Kidney (tissue), 14 donors: ENCODE data around the gene CACNA1E. TPM values are rescaled to one million over a fixed set of nuclear protein-coding genes. Genes with fewer than 3 reads are reported as not detected.

Experiments used
- DNase-seq, 5 donors: peaks; one replicate each; pipeline ENCODE4 v3.0.0-alpha.2; 2013 to 2020
- FAIRE-seq: peaks from 2 replicates; lab custom pipeline; 2012; peaks lifted over from hg19 to GRCh38; lab: Jason Lieb, UNC
- H3K27ac ChIP-seq, 2 donors: one replicate each; pipeline ENCODE4 v1.7.0; 2013; ENCODE audit warnings: low read depth in 2 of 2, low read length in 2 of 2, inconsistent platforms in 1 of 2
- H3K27me3 ChIP-seq: one replicate; pipeline ENCODE4 v1.7.1; 2013; ENCODE audit warnings: low read length, inconsistent platforms; ENCODE audit not compliant: control insufficient read depth, insufficient read depth
- H3K36me3 ChIP-seq, 3 donors: one replicate each; pipeline versions ENCODE4 v1.7.0 to v1.7.1; 2013; ENCODE audit warnings: low read length in 3 of 3, control low read depth in 1 of 3, inconsistent platforms in 1 of 3; ENCODE audit not compliant: insufficient read depth in 3 of 3, control insufficient read depth in 2 of 3
- H3K4me1 ChIP-seq, 3 donors: one replicate each; pipeline versions ENCODE4 v1.7.0 to v1.7.1; 2013; ENCODE audit warnings: low read length in 3 of 3, inconsistent platforms in 1 of 3, low read depth in 1 of 3; ENCODE audit not compliant: control insufficient read depth in 2 of 3, insufficient read depth in 2 of 3
- H3K4me3 ChIP-seq, 3 donors: one replicate each; pipeline versions ENCODE4 v1.7.0 to v1.8.1; 2013; ENCODE audit warnings: low read length in 3 of 3, control low read depth in 1 of 3, inconsistent platforms in 1 of 3
- H3K9ac ChIP-seq, 3 donors: one replicate each; pipeline versions ENCODE4 v1.7.0 to v1.7.1; 2013; ENCODE audit warnings: low read length in 3 of 3, control low read depth in 1 of 3, inconsistent platforms in 1 of 3
- H3K9me3 ChIP-seq, 3 donors: one replicate each; pipeline versions ENCODE4 v1.7.0 to v1.7.1; 2013; ENCODE audit warnings: low read length in 3 of 3, control low read depth in 1 of 3, inconsistent platforms in 1 of 3; ENCODE audit not compliant: control insufficient read depth in 2 of 3, insufficient read depth in 1 of 3
- CTCF ChIP-seq: IDR thresholded peaks from 3 replicates; pipeline ENCODE4 v1.5.1; 2012; ENCODE audit warnings: mild to moderate bottlenecking, moderate library complexity, borderline replicate concordance; ENCODE audit not compliant: insufficient read depth; ENCODE audit errors: extremely low read depth
- intact Hi-C: fragments of 100-400 bp; cut with DNase I; formaldehyde crosslinking; loops from one replicate; pipeline ENCODE4 v1.11.1; 2022
- polyA plus RNA-seq: library from polyadenylated mRNA; stranded (reverse); fragments of 350-450 nt; fragmentation: Illumina TruSeq; extraction: RNeasy Lipid Tissue Mini Kit (QIAGEN cat#74804); gene quantifications from one replicate; pipeline ENCODE4 v1.2.3, GENCODE V29; 2014; ENCODE audit warnings: low read depth, low replicate concordance; ENCODE audit not compliant: insufficient read depth
- total RNA-seq: library from RNA; stranded (reverse); fragmentation: NEBNext Ultra II Directional; extraction: Animal tissue kit (Norgen Biotek cat#: 25700); gene quantifications from one replicate; pipeline ENCODE4 v1.2.1, GENCODE V29; 2021
- donor health status: control.
- donor health status: control.
- donor health status: control.
- donor health status: control.
- donor health status: control.
- donor health status: DM: yes; HTN: yes; CAD: no.
- donor health status: Normal renal cell carcinoma (clear cell type).

CACNA1E gene
- total and polyA plus RNA-seq, 2 donors from 2014 or later = 0.19 TPM

- no peak for DNase-seq
- TF ChIP-seq CTCF = no peak
- no peaks in the 10 kb centered on the region for H3K9me3 ChIP-seq
- H3K27ac ChIP-seq = no peak overlapping the region
- no peak overlapping the region for H3K9ac ChIP-seq
- H3K27me3 ChIP-seq = no peaks in the 10 kb centered on the region
- no peaks in the 10 kb centered on the region for H3K36me3 ChIP-seq
- no peak for FAIRE-seq
- intact Hi-C loops = no loop called here
- no peaks in the 10 kb centered on the region for H3K4me1 ChIP-seq
- H3K4me3 ChIP-seq = no peak overlapping the region
These were observed 197.0 kb downstream of the CACNA1E start for GRCh38 chr1:181680332-181680731.

GRCh38 chr1:181680871-181681270 is 197.6 kb downstream of the CACNA1E start:
- intact Hi-C loops = no loop called here
- FAIRE-seq (no peak), DNase-seq (no peak)
- no peaks in the 10 kb centered on the region for H3K36me3 ChIP-seq
- no peak for TF ChIP-seq CTCF
- no peak overlapping the region for H3K4me3 ChIP-seq
- no peaks in the 10 kb centered on the region for H3K4me1 ChIP-seq
- H3K9me3 ChIP-seq = no peaks in the 10 kb centered on the region
- no peak overlapping the region for H3K9ac ChIP-seq
- H3K27me3 ChIP-seq = no peaks in the 10 kb centered on the region
- no peak overlapping the region for H3K27ac ChIP-seq

- no peaks in the 10 kb centered on the region for H3K4me1 ChIP-seq
- no peak overlapping the region for H3K4me3 ChIP-seq
- DNase-seq = no peak
- no peaks in the 10 kb centered on the region for H3K9me3 ChIP-seq
- no peak for FAIRE-seq
- no peaks in the 10 kb centered on the region for H3K27me3 ChIP-seq
- no peaks in the 10 kb centered on the region for H3K36me3 ChIP-seq
- TF ChIP-seq CTCF = no peak
- H3K9ac ChIP-seq = no peak overlapping the region
- H3K27ac ChIP-seq = no peak overlapping the region
- intact Hi-C loops = no loop called here
These were observed 201.9 kb downstream of the CACNA1E start for GRCh38 chr1:181685211-181685610.

GRCh38 chr1:181701891-181702290 is 218.6 kb downstream of the CACNA1E start:
- no peaks in the 10 kb centered on the region for H3K9me3 ChIP-seq
- H3K4me1 ChIP-seq = no peaks in the 10 kb centered on the region
- H3K9ac ChIP-seq = no peak overlapping the region
- no peak for TF ChIP-seq CTCF
- H3K27ac ChIP-seq = no peak overlapping the region
- FAIRE-seq (no peak), DNase-seq (no peak)
- no peak overlapping the region for H3K4me3 ChIP-seq
- no peaks in the 10 kb centered on the region for H3K36me3 ChIP-seq
- intact Hi-C loops = no loop called here
- H3K27me3 ChIP-seq = no peaks in the 10 kb centered on the region
